Astrocyte of the hippocampus (primary cell): ENCODE data around the gene TLE1.
A peak's percentile ranks its signal among the peaks of the same experiment; 100 is the strongest.
"Not testable (repeated sequence)": the region's sequence is repeated elsewhere in the genome, so short reads cannot be mapped to it uniquely, and the experiment has no call there.

Experiments used
- DNase-seq: peaks from one replicate; pipeline ENCODE4 v3.0.0; 2011; ENCODE audit warnings: low read depth, low spot score

Gene TLE1

DNA sequence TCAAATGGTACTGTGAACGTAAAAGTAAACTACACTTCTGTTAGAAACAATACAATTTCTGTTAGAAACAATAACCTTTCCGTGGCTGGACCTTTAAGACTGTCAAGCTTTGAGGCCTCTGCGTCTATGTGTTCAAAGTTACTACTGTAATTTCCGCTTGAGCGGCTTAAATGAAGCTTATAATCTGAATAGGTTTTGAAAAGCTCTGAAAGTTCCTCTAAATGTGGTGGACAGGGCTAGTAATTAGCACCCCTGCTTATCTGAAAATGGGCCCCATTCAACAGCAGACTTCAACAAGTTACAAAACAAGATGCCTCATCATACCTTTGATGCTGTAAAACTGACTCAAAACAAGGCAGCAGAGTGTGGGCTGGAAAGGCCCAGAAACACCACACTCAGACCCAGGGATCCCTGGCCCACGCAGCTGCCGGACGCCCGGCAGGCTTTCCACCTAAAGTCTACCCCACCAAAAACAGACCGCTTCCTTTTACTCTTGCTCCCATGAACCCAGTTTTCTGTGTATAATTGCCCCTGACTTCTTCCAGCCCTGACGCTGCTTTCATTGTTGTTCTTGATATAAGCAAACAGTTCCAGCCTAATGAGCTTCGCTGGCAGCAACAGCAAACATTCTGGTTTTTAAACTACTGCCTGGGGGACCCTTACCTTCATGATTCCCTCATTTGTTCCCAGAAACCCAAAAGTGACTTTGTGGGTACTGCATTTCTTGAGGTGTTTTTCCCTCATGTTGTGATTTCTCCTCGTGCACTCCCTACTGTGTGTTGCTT lies 66.7 kb downstream of the TLE1 start:
- no peak for DNase-seq

DNA sequence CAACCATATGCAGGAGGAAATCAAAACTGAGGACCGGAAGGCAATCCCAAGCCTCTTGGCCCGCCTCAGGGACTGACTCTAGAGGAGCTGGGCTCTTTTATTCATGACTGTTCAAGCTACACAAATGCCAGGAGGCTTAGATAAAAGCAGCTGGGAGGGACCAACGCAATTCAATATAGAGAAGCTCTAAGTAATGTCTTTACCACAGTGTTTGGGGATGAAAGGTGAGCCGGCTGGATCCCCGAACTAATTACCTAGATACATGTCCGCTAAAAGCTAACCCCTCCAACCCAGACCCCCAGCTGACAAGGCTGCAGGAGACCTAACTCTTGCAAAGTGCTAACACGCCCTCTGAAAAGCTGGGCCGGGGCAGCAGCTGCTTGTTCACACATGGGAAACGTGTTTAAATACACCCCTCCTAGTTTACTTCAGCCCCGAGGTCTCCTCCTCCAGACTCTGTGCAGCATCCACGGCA lies 67.5 kb downstream of the TLE1 start:
- peak; percentile 58 for DNase-seq

DNA sequence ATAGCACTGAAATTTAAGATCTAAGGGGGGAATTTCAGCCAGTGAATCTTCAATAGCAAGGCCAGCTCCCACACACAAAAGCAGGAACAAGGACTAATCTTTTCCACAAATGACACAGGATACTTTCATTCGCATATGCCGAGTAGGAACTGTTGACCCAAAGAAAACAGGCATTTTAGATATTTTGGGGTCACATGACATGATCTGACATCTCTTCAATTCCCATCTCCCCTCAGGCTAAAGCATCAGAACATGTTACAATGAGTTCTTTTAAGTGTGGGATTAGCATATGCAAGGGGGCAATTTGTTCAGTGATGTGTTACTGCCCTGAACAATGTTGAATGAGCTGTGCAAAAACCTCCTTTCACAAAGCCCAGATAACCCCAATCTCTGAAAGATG lies 68.2 kb downstream of the TLE1 start:
- DNase-seq = no peak

DNA sequence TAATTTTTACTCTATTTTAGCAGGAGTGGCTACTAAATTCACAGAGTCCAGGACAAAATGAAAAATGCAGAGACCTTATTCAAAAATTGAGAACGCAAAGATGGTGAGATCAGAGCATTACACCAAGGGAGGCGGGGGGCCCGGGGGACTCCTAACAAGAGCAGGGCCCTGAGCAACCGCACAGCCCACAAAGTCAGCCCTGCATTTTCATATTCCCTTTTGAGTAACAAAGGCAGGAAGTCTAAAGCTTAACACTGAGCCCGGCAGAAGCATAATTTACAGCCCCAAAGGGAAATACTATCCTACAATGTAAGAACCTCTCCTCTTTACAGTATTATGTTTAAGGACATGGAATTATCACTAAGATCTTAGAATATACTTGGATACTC lies 69.4 kb downstream of the TLE1 start:
- DNase-seq = no peak

DNA sequence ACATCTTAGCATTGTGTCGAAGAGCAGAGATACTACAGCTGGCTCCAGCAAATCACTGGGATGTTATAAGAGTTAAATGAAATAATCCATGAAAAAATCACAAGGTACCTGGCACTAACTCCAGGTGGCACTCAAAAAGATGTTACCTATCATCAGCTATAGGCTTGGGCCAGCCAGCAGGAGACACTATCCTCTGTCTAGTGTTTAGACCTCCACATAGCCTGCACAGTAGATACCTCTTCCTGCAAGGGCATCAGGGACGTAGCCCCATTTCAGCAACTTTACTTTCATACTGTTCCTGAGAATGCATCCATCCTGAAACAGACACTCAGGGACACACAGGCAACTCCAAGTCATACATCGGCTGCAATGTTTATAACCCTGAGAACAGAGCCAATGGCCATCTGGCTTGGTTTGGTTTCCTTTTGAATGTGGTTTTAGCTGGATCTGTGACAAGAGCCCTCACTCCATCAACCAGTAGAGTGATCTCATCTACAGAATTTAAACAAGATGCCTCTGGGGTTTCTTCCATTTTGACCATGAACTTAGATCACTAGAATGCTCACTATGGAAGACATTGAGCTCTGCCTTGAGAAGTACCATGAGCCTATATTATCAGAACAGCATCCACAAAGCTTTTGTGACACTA lies 69.9 kb downstream of the TLE1 start:
- peak; percentile 87 for DNase-seq

DNA sequence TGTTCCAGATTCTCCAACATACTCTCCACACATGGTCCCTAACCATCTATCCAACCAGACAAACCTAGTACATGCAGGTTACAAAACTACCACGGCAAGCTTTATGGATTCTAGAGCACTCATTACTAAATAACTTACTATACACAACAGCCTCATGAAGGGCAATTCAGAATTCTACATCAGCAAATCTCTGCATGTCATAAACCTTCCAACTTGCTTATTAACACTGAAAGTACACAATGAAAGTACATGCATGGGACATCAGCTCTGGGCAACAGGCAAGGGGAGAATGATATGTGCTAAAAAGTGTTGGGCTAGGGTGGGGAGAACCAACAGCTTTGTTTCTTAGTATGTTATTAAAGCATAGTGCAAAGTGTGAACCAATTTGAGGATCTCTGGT lies 70.4 kb downstream of the TLE1 start:
- no peak for DNase-seq

DNA sequence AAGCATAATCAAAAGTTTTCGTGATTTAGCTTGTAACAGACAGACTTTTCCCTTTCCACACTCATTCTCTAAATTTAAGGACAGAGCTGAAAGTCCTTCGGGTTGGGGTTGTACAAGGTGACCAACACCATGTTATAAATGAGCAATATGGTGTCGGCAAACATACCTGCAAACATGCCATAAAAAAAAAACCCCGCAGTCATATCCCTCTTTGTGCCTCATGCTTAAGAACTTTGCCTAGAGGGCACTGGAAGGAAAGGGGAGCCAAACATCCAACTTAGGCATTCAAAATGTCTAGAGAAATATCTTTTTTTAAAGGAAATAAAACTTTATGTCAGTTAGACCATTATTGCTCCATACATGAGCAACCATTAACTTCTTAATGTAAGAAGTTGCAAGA lies 73.2 kb downstream of the TLE1 start:
- DNase-seq = no peak

DNA sequence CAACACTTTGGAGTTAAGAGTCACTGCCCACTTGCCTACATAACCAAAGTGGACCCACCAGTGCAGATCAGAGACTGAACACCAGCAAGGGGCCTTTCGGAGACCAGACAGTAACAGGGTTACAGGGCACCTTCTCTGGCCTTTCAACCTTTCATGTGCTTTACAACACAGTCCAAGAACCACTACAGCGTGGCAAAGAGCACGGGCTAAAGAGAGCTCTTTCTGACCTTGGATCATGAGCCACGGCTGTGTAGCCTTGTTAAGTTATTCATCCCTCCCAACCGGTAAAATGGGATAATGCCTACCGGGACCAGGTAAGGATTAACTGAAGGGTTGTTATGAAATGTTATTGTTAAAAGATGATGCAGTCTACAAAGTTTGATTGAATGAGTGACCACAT lies 75.0 kb downstream of the TLE1 start:
- no peak for DNase-seq

DNA sequence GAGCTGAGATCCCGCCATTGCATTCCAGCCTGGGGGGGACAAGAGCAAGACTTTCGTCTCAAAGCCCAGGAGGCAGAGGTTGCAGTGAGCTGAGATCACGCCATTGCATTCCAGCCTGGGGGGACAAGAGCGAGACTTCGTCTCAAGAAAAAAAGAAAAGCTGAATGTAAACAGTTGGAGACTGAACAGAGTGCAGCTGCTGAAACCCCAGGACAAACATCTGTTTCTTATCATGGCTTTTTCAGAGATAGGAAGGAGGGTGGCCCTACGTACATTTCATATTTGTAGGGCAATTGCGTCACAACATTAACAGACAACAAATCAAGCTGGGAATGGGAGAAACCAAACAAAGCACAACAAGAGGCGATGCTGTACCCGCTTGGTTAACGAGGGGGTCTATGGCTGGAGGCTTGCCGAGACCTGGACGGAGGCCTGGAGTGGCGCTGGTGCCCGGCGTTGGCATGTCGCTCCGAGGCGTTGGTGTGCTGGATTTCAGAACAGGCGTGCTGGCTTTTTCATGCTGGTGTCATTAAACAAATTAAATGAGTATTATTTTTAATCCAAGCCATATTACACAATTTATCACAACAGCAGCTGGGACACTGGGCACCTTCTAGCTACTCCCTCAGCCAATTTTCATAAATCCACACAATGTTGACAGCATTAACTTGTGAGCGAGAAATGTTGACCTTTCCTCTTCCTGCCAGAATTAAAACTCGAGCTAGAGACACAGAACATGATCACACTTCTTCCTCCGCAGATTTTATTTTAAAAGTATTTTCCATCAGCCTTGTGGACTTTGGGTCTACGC lies 76.1 kb downstream of the TLE1 start:
- DNase-seq = no peak

DNA sequence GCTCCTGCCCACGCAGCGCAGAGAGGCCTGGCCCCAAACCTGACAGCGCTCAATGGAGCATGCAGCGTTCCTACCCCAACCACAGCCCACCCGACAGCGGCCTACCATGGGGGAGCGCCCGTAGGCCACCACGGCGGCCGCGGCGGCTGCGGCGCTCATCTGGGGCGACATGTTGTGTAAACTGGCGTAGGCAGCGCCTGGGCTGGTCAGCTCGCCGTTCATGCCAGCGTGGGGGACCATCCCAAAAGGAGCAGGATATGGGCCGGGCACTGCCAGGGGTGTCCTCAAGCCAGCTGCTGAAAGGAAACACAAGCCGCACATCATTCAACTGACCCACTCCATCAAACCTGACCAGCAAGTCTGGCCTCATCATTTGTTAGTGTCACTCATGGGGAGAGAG lies 77.7 kb downstream of the TLE1 start:
- DNase-seq = no peak

DNA sequence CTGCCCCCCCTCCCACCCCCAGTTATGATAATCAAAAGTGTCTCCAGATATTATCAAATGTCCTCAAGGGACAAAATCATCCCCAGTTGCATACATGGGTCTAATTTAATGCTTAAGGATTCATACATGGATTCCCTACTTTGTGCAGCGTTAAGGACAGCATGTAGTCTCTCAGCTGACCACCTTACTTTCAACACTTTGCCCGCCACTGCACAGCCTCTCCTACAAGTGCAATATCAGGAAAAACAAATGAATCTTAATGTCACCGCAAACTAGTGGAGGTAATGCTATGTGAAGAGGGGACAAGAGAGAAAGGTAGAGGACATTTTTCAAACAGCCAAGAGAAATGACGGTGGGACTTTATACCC lies 78.6 kb downstream of the TLE1 start:
- DNase-seq = no peak

DNA sequence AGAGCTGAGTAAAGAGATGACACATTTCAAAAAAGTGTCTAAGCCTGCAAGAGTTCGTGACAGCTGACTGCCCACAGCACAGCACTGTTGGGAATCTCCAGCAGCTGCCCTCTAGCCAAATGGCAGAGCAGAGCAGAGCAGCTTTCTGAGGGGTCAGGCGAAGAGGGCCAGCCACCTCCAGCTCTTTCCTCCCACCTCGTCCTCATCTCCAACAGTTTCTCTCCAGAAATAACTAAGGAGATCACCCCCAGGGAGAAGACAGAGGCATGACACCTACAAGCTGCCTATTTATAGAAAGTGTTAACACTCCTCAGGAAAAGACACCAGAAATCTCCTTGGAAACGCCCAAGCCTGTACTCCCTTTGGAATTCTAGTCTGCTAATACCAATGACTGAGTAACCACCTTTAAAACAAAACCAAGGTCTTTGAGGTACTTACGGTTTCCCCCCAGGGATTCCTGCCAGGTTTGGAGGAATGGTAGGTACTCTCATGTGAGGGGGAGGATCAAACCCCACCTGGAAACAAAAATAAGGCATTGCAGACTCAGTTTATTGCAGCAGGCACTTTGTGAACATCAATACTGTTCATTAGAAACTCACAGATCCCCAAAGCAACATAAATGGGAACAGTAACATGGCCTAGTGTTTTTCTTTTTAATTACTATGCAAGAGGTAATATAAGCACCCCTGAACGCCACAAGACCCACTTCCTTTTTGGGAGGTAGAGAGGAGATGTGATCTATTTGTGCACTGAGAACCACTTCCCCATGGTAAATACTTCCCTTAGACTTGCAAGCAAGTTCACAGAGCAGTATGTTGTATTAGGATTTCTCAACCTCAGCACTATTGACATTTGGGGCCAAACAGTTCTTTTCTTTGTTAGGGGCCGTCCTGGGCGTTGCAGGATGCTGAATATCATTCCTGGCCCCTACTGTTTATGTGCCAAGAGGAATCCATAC lies 79.3 kb downstream of the TLE1 start:
- DNase-seq = peak; percentile 62

DNA sequence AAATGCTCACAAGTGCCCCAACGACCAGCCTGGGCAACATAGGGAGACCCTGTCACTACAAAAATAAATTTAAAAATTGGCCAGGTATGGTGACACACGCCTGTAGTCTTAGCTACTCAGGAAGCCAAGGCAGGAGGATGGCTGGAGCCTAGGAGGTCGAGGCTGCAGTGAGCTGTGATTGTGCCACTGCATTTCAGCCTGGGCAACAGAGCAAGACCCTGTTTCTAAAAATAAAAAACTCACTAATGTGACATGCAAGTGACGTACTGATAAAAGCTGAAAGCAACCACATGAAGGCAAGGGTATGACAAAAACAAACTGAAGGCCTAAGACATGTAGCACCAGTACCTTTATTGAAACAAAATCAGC lies 81.1 kb downstream of the TLE1 start:
- no peak for DNase-seq

DNA sequence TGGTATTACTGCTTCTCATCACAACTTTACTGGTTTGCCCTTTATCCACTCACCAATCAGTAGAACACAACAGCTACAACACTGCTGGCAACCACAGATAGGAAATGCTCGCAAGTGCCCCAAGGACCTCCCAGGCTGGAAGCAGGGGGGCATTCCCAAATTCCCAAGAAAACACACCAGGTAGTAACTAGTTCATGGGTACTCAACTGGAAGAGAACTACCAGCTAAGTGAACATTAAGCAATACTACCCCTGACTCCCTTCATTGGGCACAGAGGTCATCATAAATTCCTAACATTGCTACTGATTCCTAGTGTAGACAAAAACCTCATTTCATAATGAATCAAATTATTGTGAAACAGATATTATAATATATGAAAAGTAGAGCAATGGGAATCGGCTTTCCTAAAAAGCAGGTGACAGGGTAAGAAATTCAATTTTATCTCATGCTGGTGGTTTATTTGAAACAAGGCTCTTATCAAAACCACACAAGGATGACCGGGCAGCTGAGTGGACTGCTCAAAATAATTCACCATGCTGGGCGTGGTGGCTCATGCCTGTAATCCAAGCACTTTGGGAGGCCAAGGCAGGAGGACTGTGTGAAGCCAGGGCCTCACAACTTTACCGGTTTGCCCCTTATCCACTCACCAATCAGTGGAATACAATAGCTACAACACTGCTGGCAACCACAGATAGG lies 81.6 kb downstream of the TLE1 start:
- no peak for DNase-seq

DNA sequence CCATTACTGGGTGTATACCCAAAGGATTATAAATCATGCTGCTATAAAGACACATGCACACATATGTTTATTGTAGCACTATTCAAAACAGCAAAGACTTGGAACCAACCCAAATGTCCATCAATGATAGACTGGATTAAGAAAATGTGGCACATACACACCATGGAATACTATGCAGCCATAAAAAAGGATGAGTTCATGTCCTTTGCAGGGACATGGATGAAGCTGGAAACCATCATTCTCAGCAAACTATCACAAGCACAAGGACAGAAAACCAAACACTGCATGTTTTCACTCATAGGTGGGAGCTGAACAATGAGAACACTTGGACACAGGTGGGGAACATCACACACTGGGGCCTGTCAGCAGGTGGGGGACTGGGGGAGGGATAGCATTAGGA lies 83.1 kb downstream of the TLE1 start:
- DNase-seq = not testable (repeated sequence)

DNA sequence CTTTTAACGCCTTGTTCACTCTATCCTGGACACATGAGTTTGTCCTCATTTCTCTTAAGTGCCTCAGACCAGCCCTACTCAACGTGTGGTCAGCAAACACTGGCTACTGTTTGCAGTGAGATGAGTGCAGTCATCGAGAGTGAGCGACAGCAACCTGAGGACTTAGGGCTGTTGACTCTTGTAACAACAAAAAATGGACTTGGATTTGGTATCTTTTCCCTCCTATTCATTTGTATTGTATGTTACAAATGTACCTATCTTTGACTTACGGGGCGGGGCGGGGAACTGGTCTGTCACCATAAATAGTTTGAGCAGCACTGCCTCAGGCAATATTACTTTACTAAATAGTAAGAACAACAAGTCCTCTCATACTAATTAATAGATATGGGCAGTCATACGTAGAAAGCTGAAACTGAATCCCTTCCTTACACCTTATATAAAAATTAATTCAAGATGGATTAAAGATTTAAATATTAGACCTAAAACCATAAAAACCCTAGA lies 84.1 kb downstream of the TLE1 start:
- no peak for DNase-seq

DNA sequence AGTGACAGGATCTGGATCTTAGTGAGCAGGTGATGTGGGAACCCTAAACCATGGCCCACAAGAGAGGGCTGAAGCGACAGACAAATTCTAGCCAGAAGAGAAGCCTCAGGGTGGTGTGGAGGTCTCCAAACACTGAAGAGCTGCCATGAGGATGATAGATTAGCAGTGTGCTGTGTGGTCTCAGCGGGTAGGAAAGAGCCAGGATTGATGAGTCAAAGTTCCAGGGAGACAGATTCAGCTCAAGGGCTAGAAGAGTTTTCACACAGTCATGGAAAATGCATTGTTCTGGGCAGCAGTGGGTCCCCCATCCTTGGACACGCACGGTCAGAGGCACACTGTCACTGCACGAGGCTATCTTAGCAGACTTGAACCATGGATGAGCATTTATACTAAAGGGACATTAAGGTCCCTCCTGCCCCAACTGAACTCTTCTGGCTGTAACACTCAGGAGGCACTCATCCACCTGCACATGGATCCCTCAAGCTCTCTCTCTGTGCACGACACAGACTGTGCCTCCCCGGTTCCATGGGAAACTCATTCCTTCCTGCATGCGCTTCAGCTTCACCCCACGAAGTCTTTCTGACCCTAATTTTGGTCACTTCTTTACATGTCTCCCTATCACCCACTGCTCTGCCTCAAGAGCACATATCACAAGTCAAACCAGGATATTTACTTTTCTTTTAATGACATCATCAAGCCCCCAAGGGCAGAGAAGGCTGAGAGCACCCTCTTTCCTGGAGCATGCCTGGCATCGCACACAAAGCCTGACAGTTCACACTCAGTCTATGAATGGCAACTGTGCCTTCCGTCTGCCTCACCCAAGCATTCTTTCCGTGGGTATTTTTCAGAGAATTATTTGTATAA lies 84.8 kb downstream of the TLE1 start:
- peak; percentile 53 for DNase-seq

DNA sequence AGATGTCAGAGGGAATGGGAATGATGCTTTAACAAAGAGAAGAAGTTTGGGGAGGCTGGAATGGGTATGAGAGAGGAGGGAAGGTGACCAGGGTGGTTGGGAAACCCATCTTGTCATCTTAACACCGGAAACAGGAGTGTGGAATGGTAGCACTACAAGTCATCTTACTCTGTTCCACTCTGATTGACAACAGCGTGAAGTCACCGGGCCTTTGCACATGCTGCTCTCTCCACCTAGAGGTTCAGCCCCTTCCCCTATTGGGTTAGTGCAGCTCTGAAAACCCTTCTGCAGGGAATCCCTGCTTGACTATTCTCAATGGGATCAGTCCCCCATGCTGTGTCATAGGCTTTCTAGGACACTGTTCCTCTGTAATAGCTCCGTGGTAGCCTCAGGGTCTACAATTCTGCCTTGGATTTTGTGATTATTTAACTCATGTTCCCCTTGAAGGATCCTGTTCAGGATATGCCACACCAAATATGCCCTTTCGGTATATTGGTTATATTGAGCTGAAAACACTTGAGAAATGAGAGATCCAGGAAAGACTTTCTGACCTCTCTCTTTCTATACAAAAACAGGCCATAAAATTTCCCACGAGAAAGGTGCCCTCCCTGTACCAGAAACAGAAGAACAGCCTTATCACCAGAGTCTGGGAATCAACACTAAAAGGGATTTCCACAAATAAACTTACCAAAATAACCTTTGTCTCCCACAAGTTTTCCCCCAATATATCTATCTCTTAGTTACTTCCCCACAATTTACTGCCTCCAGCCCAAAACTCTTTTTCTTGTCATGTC lies 86.3 kb downstream of the TLE1 start:
- DNase-seq = no peak
